GM19025 (cell line): ENCODE measurements around the gene QRFP.

ENCODE experiments used
- ATAC-seq: cut with Tn5 transposase; IDR thresholded peaks from one replicate; pipeline ENCODE4 v1.9.1; 2021; ENCODE audit warnings: mild to moderate bottlenecking, low read depth, moderate library complexity; ENCODE audit not compliant: unreplicated experiment

Gene QRFP

DNA sequence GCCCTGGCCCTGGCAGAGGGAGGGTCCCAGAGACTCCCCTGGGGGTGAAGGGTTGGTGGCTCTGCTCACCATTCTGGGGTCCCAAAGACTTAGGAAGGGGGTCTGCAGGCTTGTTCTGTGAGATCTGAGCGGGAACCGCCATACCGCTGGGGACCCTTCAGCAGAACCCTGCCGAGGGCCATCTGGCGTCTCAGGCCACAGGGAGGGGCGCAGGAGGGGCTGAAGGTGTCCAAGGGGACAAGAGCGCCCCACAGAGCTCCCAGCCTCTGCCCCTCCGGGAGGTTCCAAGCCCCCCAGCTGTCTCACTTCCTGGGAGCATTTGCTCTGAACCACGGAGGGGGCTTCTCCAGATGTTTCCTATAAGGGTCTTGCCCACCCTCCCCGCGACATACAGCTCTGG, 37.6 kb upstream of the QRFP start:
- ATAC-seq, result no peak

DNA sequence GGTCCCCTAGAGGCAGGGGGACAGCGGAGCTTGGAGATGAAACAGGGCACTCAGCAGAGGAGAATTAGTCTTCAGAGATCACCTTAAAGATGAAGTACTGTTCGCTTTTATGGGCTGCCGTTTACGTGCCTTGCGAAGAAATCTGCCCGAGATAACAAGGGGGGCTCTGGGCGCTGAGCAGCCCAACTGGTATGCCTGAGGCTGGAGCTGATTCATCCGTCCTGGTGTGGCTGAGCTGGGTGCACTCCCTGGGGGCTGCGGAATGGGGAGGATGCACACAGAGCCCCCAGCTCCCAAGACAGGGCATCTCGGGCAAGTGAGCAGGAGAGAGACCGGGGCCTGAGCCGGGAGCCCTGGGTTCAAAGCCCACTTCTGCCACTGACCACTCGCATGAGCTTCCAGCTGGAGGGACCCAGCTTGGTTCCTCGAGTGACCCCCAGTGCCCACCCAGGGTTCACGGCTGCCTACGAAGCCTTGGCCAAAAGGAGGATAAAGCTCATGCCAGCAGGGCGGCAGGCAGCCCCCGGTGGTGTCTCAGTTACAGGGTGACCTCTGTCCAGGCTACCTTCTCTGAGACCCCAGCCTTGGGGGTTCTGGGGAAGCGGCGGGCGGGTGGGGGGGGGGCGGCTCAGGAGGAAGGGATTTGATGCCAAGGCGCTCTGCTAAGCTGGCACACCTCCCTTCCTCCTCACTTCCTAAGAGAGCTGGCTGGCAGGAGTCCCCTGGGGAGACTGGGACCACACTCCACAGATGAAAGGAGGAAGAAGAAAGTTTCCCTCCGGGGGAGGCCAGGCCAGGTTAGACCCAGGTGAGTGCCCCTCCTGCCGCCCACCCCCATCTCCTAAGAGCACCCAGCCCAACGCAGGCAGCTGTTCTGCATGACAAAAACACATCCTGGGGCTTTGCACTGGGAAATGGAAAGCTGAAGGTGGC, 36.8 kb upstream of the QRFP start:
- no peak for ATAC-seq

DNA sequence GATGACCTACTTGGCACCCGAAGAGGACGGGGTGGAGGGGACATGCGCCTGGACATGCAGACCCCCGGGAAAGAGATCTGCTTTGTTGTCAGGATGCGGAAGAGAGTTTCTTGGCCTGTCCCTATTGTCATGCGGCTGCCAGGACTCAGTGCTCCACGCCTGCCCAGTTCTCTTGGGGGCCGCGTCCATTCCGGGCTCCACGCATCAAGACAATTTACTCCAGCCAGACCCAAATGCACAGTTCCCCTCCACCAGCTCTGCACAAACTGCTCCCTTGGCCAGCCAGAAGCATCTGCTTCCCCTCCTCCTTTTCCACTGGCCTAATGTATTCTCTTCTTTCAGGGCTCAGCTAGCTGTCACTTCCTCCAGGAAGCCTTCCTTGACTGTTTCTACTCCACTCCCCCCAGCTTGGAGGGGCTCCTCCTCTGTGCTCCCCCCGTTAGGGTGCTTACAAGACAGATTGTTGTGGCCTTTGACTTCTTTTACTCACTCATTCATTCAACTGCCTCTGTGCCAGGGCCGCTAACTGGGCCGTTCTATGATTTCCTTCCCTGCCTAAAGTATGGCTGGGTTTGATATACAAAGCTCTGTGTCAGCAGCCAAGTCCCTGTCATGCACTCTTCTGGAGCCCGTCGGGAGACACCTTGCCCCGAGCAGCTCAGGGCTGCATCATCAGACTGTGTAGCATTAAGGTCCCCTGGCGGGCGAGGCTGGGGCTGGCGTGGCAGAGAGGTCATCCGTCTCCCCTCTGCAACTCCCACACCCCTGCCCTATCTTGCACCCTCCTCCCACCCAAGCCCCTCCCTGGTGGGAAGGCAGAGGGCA, 35.9 kb upstream of the QRFP start:
- no peak for ATAC-seq

DNA sequence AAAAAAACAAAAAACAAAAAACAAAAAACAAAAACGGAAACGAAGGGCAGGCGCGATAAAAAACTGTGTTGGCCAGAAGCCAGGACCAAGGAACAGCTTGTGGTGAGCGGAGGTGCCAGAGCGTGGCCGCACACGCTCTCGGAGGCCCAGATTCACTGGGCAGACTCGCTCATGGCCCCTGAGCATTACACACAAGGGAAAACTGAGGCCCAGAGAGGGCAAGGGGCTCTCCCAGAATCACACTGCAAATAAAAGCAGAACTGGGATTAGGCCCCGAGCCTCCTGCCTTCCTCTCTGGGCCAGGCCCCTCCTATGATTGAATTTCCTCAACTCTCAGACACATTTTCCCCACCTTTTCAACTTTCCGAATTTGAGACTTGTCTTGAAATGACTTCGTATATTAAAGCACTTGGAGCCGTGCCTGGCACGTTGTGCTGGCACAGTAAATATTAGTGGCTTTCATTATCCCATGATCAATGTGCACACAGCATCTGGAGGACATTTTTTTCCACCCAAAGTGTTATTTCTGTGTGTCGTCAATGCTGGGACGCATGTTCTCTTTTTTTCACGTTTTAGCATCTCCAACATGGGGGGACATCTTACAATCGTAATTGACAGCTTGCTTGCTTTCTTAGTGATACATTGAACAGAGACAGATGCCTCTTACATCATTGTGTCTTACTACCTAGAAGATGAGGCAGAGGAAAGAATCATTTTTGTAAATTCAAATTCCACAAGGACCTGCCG, 35.1 kb upstream of the QRFP start:
- ATAC-seq, result no peak

DNA sequence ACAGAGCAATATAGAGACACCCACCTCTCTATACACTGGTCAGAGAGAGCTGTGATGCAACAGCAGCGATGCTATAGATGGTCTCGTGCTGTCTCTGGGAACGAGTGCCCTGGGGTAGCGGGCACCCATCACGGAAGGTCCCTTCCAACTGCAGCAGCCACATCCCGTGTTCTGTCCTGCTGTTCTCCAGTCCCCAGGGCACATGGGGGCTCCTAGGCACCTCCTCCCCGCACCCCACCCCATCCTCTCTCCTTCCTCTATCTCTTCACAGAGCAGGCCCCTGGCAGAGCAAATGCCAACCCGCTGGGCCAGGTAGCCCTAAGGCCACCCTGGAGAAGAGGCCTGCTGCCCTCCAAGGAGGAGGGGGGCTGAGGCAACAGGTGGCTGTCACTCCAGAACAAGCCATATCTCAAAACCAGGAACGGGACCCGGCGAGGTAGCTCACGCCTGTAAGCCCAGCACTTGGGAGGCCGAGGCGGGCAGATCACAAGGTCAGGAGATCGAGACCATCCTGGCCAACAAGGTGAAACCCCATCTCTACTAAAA, 34.3 kb upstream of the QRFP start:
- no peak for ATAC-seq

DNA sequence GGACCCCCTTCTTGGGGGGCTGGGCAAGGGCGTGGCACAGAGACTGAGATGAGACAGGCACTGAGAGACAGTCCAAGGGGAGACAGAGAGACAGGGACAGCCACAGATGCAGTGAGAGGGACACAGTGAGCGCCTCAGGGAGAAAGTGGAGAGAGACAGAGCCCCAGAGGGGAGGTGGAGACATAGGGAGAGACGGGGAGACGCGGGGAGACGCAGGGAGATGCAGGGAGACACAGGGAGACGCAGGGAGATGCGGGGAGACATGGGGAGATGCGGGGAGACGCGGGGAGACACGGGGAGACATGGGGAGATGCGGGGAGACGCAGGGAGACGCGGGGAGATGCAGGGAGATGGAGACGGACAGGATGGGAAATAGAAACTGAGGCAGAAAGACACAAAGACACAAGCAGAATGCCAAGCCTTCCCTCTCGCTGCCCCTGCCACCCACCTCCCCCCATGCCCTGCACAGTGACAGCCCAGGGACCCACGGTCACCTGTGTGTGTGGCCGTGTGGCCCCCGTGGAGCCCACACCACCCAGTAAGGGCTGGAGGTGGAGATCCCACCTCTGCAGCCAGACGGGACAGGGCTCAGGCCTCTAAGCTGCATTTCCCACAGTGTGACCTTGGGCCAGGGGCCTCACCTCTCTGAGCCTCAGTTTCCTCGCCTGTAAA, 33.7 kb upstream of the QRFP start:
- no peak for ATAC-seq

DNA sequence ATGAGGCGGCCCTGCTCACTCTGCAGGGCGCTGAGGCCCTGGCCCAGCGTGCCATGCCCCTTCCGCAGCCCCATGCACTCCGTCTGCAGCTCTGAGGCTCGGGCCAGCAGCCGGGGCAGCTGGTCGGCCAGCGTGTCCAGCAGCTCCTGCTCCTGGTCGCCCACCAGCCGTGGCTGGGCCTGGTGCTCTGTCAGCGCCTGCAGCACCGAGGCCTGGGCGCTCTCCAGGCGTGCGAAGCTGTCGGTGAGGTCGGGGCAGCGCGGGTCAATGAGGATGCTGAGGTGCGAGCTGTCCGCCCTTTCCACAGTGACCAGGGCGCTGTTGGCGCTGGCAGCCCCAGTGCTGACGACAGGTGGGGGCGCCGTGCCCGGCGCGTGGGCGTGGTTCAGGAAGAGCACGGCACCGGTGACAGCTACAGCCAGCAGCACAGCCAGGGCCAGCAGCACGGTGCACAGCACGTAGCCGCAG, 33.0 kb upstream of the QRFP start:
- no peak for ATAC-seq

DNA sequence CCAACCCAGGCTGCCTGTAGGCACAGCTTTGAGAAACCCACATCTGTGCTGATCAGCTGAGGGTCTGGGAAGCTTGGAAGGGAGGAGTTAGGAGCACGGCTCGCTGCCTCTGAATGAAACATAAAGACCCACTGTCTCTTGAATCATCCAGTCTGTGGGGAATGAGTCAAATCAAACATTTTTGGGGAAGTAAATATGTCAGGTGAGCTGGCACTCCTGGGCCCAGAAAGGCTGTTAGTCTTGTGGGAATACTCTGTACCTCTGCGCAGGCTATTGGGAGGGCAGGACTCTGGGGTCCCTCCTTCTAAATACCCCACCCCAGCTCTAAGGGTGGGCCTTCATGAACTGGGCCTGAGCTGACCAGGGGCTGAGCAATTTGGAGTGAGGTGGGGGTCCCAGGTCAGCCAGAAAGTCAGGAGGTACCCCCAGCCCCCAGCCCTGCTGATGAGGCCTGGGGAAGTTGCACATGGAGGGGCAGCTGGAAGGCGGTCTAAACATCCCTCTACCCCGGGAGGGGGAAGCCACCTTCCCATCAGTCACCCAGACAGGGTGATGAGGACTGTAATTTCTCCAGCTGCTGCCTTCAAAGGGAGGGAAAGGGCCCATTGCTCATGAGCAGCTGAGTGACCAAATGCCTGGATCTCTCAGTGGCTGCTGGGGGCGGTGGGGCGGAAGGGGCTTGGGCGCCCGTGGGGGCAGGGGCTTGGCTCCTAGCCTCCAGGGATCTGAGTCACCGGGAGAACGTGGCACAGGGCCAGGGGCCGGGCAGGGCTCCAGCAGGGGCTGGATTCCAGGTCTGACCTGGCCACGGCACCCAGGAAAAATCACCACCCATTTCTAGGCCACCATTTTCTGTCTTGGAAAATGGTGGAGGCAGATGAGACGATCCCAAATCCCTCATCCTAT, 31.6 kb upstream of the QRFP start:
- no peak for ATAC-seq

DNA sequence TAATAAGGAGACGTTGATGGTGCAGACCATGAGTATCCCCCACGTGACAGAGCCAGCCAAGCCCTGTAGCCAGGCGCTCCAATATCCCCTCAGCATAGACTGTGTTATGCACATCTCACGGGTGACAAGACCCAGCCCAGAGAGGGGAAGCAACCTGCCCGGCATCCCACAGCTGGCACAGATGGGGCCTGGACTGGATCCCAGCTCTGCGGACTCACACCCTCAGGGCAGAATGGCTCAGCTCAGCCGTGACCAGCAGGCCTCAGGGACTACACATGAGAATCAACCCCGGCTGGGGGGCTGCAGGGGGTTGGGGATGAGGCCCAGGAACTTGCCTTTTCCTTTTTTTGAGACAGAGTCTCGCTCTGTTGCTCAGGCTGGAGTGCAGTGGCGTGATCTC, 30.7 kb upstream of the QRFP start:
- no peak for ATAC-seq

DNA sequence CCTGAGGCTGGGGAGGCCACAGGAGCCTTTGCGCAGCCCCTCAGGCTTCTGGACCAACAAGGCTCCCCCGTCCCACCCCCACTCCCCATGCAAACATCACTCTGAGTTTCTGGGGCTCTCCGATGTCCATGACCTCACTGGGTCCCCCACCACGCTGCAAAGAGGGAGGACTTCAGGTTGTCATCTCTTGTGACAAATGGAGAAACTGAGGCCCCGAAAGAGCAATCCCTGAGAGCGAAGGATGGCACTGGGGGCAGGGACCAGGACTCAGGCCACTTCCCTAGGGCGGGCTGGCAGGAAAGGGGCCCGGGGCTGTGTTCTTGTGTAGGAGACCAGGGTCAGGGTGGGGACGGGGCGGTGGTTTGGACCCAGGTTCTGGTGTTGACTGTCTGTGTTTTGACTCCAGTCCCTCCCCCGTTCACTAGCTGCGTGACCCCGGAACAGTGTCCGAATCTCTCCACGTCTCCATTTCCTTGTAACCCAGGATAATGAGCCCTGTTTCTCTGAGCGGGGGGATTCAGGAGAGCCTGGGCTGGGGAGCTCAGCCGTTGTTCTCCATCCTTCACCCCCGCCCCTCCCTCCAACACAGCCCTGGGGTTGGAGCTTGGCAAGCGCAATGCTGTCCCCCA, 28.6 kb upstream of the QRFP start:
- ATAC-seq, result no peak

DNA sequence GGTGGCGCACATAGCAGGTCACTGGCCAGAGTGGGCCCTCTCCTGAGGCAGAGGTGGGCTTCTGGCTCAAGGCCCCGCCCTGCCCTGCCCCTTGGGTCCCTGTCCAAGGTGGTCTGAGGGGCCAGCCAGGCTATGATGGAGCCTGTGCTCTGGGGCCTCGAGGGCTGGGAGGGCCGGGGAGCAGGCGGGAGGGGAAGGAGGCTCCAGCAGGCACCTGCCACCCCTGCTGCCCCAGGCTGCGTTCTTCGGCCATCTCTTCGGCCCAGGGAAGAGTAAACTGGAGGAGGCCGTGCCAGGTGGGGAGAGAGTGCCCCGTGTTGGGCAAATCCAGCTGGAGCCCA, 27.8 kb upstream of the QRFP start:
- ATAC-seq, result no peak

DNA sequence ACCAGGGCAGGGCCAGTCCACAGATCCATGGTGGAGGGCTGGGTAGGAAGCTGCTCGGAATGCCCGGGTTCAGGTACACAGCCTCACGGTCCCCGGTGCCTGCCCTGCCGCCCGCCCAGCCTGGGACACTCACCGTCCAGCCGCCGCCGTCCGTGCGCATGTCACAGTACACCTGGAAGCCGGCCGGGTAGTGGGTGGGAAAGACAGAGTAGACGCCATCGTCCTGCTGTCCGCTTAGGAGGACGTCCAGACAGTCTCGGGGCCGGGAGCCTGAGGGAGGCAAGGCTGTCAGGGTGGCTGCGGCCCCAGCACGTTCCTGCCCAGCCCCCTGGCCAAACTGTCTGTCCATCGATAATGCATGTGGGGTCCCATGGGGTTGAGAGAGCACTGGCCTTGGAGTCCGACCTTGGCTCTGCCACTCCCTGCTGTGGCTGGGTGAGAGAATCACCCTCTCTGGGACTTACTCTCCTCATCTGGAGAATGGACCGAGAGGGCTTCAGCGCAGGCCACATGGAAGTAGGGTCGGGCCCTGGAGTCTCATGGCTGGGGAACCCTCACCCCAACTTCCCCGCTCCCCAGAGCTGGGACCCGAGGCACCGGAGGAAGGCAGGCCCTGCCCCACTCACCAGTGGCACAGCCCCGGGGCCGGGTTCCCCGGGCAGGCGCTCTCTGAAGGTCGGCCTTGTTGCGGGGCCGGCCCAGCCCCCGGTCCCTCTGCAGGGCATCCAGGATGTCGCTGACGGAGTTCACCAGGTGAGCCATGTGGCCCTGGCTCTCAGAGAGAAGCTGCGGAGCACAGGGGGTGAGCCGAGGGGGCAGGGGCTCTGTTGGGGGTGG, 27.2 kb upstream of the QRFP start:
- ATAC-seq, result no peak

DNA sequence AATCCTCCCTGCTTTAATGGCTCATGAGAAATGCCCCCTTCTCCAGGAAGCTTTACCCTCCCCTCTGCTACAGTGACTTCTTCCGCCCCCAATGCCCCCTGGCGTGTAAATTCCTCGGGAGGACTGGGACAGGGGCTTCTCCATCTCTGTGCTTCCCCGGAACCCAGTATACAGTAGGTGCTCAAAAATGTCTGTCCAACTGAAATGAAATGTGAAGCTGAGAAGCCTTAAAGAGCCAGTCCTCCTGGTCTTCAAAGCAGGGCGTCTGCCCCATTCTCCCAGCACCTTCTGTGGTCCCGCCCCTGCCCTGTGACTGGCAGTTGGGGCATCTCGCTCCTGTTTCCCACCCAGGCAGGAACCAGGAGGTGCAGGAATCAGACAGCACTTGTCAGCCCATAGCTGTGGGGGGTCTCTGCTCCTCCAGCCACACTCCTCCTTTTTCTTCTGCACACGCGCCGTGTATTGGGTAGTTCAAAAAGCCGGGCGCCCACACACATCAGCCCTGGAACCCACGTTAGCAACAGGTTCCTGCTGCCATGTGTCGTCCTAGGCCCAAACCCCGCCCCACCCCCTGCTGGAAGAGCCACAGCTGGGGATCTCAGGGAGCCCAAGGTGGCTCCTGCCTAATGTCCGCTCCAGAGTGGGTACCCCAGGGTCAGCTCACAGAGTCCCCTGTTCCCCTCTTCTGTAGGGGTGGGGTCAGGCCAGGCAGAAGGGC, 26.4 kb upstream of the QRFP start:
- no peak for ATAC-seq

DNA sequence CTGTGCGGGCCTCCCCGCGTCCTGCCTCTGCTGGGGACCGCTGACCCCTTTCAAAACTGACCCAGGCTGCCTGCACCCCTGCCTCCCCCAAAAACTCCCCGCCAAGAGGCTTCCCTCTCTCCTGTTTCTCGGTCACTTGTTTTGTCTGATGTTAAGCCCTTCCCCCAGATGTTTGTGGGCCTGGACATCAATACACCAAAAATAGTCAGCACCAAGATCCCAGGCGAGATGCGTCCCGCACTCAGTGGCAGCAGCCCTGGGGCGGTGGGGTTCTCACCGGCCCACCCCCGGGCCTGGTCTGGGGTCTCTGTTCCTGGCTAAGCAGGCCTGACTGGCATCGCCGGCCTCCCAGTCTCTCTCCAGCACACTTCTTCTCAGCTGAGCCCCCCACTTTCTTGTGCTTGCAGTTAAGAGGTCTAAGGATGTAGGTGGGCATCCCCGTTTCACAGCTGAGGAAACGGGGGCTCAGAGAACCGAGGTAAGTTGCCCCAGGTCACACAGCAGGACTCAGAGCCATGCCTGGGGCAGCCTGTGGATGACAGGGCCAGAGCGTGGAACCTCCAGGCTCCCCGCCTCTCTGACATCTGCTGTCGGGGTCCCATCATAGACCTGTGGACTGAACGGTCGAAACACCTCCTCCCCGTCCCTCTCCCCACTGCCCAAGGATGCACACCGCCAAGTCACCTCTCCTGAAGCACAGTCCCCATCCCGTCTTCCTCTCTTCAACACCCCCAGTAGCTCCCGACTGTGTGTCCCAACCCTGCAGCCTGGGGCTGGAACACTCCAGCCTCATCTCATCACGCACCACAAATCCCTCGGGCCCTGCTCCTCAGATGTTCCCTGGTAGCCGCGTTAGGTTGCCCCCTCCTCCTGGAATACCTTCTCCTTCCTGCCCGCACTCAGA, 25.6 kb upstream of the QRFP start:
- ATAC-seq, result no peak

DNA sequence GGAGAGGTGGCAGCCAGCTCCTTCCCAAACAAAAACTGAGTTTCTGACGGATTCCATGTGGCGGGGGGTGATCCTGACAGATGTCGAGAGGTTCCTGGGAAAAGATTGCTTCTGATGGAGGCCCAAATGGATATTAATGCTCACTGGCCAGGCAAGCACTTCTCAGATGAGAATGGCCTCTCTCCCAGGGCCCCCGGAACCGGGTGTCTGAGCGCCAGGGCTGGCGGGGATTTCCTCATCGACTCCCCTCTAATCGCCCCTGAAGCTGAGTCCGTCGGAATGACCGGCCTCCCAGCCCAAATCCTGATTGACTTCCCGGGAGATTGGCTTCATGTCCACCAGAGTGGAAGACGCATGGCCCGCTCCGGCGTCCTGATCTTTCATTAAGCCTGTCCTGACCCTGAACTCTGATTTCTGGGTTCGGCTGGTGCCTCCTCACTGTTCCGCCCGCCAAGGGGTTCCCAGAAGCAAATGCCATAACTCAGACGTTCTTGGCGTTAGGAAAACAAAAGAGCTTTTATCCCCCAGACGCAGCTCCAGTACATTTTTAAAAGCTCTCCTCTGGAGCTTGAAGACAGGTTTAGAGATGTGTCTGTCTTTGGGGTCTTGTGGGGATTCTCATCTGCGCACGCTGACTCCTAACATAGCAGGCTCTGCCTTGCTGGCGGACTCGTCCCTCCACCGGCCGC, 24.8 kb upstream of the QRFP start:
- no peak for ATAC-seq
